GM23338 (cell line): ENCODE measurements around the gene GNG4.
A peak's percentile ranks its signal among the peaks of the same experiment; 100 is the strongest.

Experiments used
- CTCF ChIP-seq, 2 experiments: fragments of 200-600 bp in 1 of 2; sonication (generic) in 1 of 2; conservative IDR thresholded peaks; 2 replicates each; pipeline versions ENCODE4 v1.5.1 to v1.6.1; 2016 to 2017; ENCODE audit warnings: antibody characterized with exemption in 2 of 2, low read depth in 2 of 2, mild to moderate bottlenecking in 2 of 2, moderate library complexity in 1 of 2
- EZH2 ChIP-seq: fragments of 200-600 bp; sonication (generic); IDR thresholded peaks from one replicate; pipeline ENCODE4 v1.8.0; 2017; ENCODE audit warnings: antibody characterized with exemption, mild to moderate bottlenecking, low read depth; ENCODE audit not compliant: unreplicated experiment
- EZH2phosphoT487 ChIP-seq: fragments of 200-600 bp; sonication (generic); IDR thresholded peaks from one replicate; pipeline ENCODE4 v1.8.1; 2018; ENCODE audit warnings: antibody characterized with exemption; ENCODE audit not compliant: unreplicated experiment
- POLR2AphosphoS5 ChIP-seq: IDR thresholded peaks from 2 replicates; pipeline ENCODE4 v1.6.1; 2016; ENCODE audit warnings: antibody characterized with exemption, low read depth
- REST ChIP-seq: IDR thresholded peaks from one replicate; pipeline ENCODE4 v1.6.1; 2018; ENCODE audit warnings: antibody characterized with exemption; ENCODE audit not compliant: unreplicated experiment
- STAT1 ChIP-seq: IDR thresholded peaks from one replicate; pipeline ENCODE4 v1.6.1; 2016; ENCODE audit warnings: antibody characterized with exemption; ENCODE audit not compliant: unreplicated experiment

GRCh38 chr1:235586413-235586812 is 63.2 kb downstream of the GNG4 start:
- TF ChIP-seq CTCF (conservative IDR thresholded peaks at IDR 0.05; ENCODE audit: low read depth in 2 of 2) (peak; percentile 54 to 72), REST (no peak), POLR2AphosphoS5 (no peak), EZH2 (no peak), STAT1 (no peak), EZH2phosphoT487 (no peak)
